SK-N-SH (cell line): ENCODE measurements around the gene MACROD1. TPM values are rescaled to one million over a fixed set of nuclear protein-coding genes. Genes with fewer than 3 reads are reported as not detected.

Experiments used
- CTCF ChIA-PET: fragments of 300-600, 350-600 bp; formaldehyde crosslinking; extraction: SDS; loops from one replicate; lab custom pipeline; 2021; lab: Yijun Ruan, JAX
- POLR2A ChIA-PET: fragments of 350-600 bp; sonication (Branson Sonifier 250); formaldehyde crosslinking; extraction: SDS; loops from one replicate; lab custom pipeline; 2020; ENCODE audit warnings: antibody characterized with exemption, inconsistent platforms; lab: Yijun Ruan, JAX
- DNase-seq: peaks from one replicate; pipeline ENCODE4 v3.0.0; 2012
- H2AFZ ChIP-seq: fragments of 200-600 bp; sonication (generic); 2 replicates; pipeline ENCODE4 v1.8.1; 2016; ENCODE audit warnings: antibody characterized with exemption, mild to moderate bottlenecking, low read depth
- H3F3A ChIP-seq: fragments of 200-600 bp; sonication (generic); replicated peaks from 2 replicates; pipeline ENCODE3; 2016; ENCODE audit warnings: antibody characterized with exemption, mild to moderate bottlenecking; ENCODE audit not compliant: insufficient read depth
- H3K27ac ChIP-seq, 2 experiments: fragments of 200-500 bp in 1 of 2; fragments of 200-600 bp in 1 of 2; sonication (Bioruptor generic) in 1 of 2; sonication (generic), shearing (Covaris generic) in 1 of 2; 2 replicates each; pipeline versions ENCODE4 v1.5.1 to v1.6.1; 2014 to 2016; ENCODE audit warnings: low read depth in 2 of 2, inconsistent platforms in 1 of 2, low read length in 1 of 2, mild to moderate bottlenecking in 1 of 2, mixed read lengths in 1 of 2
- H3K27me3 ChIP-seq: fragments of 200-600 bp; sonication (generic), shearing (Covaris generic); 2 replicates; pipeline ENCODE4 v1.6.1; 2016; ENCODE audit warnings: mixed run types; ENCODE audit not compliant: insufficient read depth
- H3K36me3 ChIP-seq, 2 experiments: fragments of 200-500 bp in 1 of 2; fragments of 200-600 bp in 1 of 2; sonication (Bioruptor generic) in 1 of 2; sonication (generic) in 1 of 2; replicated peaks in 1 of 2; 2 replicates each; pipeline versions ENCODE3 to v1.5.1; 2014 to 2016; ENCODE audit warnings: low read length in 1 of 2, mild to moderate bottlenecking in 1 of 2; ENCODE audit not compliant: insufficient read depth in 2 of 2, control insufficient read depth in 1 of 2
- H3K4me1 ChIP-seq, 2 experiments: fragments of 200-500 bp in 1 of 2; fragments of 200-600 bp in 1 of 2; sonication (Bioruptor generic) in 1 of 2; sonication (generic), shearing (Covaris generic) in 1 of 2; 2 replicates each; pipeline versions ENCODE4 v1.5.1 to v1.6.1; 2014 to 2016; ENCODE audit warnings: low read depth in 1 of 2, low read length in 1 of 2, mixed run types in 1 of 2; ENCODE audit not compliant: insufficient read depth in 2 of 2, control insufficient read depth in 1 of 2
- H3K4me2 ChIP-seq: fragments of 200-600 bp; sonication (generic), shearing (Covaris generic); 2 replicates; pipeline ENCODE4 v1.6.1; 2017; ENCODE audit warnings: mixed run types
- H3K4me3 ChIP-seq, 2 experiments: fragments of 200-500 bp in 1 of 2; fragments of 200-600 bp in 1 of 2; sonication (Bioruptor generic) in 1 of 2; sonication (generic), shearing (Covaris generic) in 1 of 2; 2 replicates each; pipeline versions ENCODE4 v1.5.1 to v1.8.1; 2014 to 2016; ENCODE audit warnings: low read depth in 2 of 2, inconsistent platforms in 1 of 2, low read length in 1 of 2, mild to moderate bottlenecking in 1 of 2, mixed read lengths in 1 of 2, moderate library complexity in 1 of 2
- H3K79me2 ChIP-seq: fragments of 200-600 bp; sonication (generic); 2 replicates; pipeline ENCODE4 v1.8.1; 2017; ENCODE audit warnings: mild to moderate bottlenecking; ENCODE audit not compliant: insufficient read depth
- H3K9ac ChIP-seq: fragments of 200-600 bp; sonication (generic); 2 replicates; pipeline ENCODE4 v1.6.1; 2017; ENCODE audit warnings: mixed run types
- H3K9me2 ChIP-seq: fragments of 200-600 bp; sonication (generic); 2 replicates; pipeline ENCODE4 v1.6.1; 2017; ENCODE audit warnings: mixed run types
- H3K9me3 ChIP-seq: fragments of 200-600 bp; sonication (generic); 2 replicates; pipeline ENCODE4 v1.6.1; 2017; ENCODE audit warnings: mixed run types, mild to moderate bottlenecking, moderate library complexity
- H4K20me1 ChIP-seq: fragments of 200-600 bp; sonication (generic); 2 replicates; pipeline ENCODE4 v1.6.1; 2017; ENCODE audit warnings: mild to moderate bottlenecking, mixed run types; ENCODE audit not compliant: insufficient read depth
- EZH2phosphoT487 ChIP-seq: fragments of 200-600 bp; sonication (generic); IDR thresholded peaks from 2 replicates; pipeline ENCODE4 v1.6.1; 2017; ENCODE audit warnings: low read depth, mixed run types, mild to moderate bottlenecking, antibody characterized with exemption, moderate library complexity, borderline replicate concordance
- GATA2 ChIP-seq: sonication (generic); formaldehyde crosslinking; IDR thresholded peaks from 2 replicates; pipeline ENCODE4 v1.5.0; 2020; ENCODE audit warnings: mild to moderate bottlenecking, missing genetic modification reagents
- NFIC ChIP-seq: IDR thresholded peaks from 2 replicates; pipeline ENCODE4 v1.4.0; 2012; ENCODE audit warnings: borderline replicate concordance
- YY1 ChIP-seq: IDR thresholded peaks from 2 replicates; pipeline ENCODE4 v1.4.0; 2012; ENCODE audit warnings: low read depth, mild to moderate bottlenecking
- WGBS: methylation state at CpG from one replicate; pipeline ENCODE4 v1.1.6; 2017; ENCODE audit warnings: low lambda C conversion rate; 5-methylcytosine and 5-hydroxymethylcytosine counted together
- polyA plus RNA-seq, 3 experiments: library from polyadenylated mRNA; depleted of rRNA; stranded (reverse); fragments of >200 nt; gene quantifications; 2 replicates each; pipeline ENCODE4 v1.2.3, GENCODE V29; 2012
- TF ChIP-seq, protein P1 (sequence below): IDR thresholded peaks from 2 replicates; pipeline ENCODE4 v1.6.1; 2012; ENCODE audit warnings: mild to moderate bottlenecking, low read depth, low read length, moderate library complexity
- TF ChIP-seq, protein P2 (sequence below): IDR thresholded peaks from 2 replicates; pipeline ENCODE4 v1.4.0; 2012; ENCODE audit warnings: low read depth, borderline replicate concordance
- TF ChIP-seq, protein P3 (sequence below): IDR thresholded peaks from 2 replicates; pipeline ENCODE4; 2012

The MACROD1 gene
- polyA plus RNA-seq, 1 of the 3 experiments (the other 2 are of a cell fraction), result 49.1 TPM

DNA sequence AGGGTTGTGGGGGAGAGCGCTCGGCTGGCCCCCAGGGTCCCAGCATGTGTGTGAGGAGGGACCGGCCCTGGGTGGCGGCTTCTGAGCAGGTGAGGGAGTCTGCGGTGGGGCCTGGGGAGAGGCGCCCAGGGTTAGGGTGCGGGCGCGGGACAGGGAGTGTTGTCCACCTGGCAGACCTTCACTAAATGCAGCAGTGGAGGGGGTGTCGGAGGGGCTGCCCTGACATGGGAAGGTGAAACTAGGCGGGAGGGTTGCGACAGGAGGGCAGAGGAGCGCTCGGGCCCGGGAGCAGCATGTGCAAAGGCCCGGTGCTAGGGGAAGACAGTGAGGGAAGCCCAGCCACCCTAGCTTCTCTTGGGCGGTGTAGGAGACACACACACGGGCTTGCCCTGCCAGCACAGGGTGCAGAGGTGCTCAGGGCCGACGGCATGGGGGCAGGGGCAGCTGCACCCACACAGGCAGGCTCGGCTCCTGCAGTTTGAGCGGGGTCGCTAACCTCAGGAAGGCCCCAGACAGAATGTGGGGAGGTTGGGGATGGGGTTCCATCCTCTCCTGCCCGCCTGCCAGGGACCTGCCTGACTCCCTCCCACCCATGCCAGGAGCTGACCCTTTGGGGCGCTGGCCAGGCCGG, 157.5 kb downstream of the MACROD1 start:
- WGBS, result 96% methylated on average over 19 of the region's 26 CpGs
- no peak overlapping the region for H3K4me2 ChIP-seq

More for the DNA sequence above, 157.5 kb downstream of the MACROD1 start:
- H4K20me1 ChIP-seq, result peaks cover 10% of the 10 kb centered on the region; the same call in 1 of the 2 replicates
- H3K27me3 ChIP-seq, result no peaks in the 10 kb centered on the region
- CTCF ChIA-PET, result interaction anchor here (0.7 to 2.6 kb wide), 12 partner anchors 9 to 144 kb away, joined by 3 to 17 read pairs (median 3); partner anchors contain the start of gene FLRT1
- no peaks in the 10 kb centered on the region for H3K9me3 ChIP-seq
- POLR2A ChIA-PET, result interaction anchor here (0.7 to 2.1 kb wide), 5 partner anchors 8 to 140 kb away, joined by 3 to 7 read pairs (median 4); no protein-coding TSS in a partner anchor
- no peak overlapping the region for H3K4me3 ChIP-seq
- peaks cover 0 to 13% of the 10 kb centered on the region in 2 experiments; a peak in 2 of 4 replicates for H3K4me1 ChIP-seq
- H3K27ac ChIP-seq, result peak overlapping the region in 1 of 2 experiments; percentile 81; a peak in 2 of 4 replicates
- no peaks in the 10 kb centered on the region for H3F3A ChIP-seq
- no peak for TF ChIP-seq EZH2phosphoT487
- TF ChIP-seq, protein P1, sequence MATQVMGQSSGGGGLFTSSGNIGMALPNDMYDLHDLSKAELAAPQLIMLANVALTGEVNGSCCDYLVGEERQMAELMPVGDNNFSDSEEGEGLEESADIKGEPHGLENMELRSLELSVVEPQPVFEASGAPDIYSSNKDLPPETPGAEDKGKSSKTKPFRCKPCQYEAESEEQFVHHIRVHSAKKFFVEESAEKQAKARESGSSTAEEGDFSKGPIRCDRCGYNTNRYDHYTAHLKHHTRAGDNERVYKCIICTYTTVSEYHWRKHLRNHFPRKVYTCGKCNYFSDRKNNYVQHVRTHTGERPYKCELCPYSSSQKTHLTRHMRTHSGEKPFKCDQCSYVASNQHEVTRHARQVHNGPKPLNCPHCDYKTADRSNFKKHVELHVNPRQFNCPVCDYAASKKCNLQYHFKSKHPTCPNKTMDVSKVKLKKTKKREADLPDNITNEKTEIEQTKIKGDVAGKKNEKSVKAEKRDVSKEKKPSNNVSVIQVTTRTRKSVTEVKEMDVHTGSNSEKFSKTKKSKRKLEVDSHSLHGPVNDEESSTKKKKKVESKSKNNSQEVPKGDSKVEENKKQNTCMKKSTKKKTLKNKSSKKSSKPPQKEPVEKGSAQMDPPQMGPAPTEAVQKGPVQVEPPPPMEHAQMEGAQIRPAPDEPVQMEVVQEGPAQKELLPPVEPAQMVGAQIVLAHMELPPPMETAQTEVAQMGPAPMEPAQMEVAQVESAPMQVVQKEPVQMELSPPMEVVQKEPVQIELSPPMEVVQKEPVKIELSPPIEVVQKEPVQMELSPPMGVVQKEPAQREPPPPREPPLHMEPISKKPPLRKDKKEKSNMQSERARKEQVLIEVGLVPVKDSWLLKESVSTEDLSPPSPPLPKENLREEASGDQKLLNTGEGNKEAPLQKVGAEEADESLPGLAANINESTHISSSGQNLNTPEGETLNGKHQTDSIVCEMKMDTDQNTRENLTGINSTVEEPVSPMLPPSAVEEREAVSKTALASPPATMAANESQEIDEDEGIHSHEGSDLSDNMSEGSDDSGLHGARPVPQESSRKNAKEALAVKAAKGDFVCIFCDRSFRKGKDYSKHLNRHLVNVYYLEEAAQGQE, result no peak
- no peak for TF ChIP-seq GATA2 (CRISPR knock-in tag)
- TF ChIP-seq, protein P2, sequence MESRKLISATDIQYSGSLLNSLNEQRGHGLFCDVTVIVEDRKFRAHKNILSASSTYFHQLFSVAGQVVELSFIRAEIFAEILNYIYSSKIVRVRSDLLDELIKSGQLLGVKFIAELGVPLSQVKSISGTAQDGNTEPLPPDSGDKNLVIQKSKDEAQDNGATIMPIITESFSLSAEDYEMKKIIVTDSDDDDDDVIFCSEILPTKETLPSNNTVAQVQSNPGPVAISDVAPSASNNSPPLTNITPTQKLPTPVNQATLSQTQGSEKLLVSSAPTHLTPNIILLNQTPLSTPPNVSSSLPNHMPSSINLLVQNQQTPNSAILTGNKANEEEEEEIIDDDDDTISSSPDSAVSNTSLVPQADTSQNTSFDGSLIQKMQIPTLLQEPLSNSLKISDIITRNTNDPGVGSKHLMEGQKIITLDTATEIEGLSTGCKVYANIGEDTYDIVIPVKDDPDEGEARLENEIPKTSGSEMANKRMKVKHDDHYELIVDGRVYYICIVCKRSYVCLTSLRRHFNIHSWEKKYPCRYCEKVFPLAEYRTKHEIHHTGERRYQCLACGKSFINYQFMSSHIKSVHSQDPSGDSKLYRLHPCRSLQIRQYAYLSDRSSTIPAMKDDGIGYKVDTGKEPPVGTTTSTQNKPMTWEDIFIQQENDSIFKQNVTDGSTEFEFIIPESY, result no peak
- TF ChIP-seq YY1, result no peak
- no peak for TF ChIP-seq NFIC
- TF ChIP-seq, protein P3, sequence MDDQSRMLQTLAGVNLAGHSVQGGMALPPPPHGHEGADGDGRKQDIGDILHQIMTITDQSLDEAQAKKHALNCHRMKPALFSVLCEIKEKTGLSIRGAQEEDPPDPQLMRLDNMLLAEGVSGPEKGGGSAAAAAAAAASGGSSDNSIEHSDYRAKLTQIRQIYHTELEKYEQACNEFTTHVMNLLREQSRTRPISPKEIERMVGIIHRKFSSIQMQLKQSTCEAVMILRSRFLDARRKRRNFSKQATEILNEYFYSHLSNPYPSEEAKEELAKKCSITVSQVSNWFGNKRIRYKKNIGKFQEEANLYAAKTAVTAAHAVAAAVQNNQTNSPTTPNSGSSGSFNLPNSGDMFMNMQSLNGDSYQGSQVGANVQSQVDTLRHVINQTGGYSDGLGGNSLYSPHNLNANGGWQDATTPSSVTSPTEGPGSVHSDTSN, result no peak
- no peaks in the 10 kb centered on the region for H3K9me2 ChIP-seq
- DNase-seq, result no peak
- H3K9ac ChIP-seq, result no peak overlapping the region
- H3K79me2 ChIP-seq, result no peaks in the 10 kb centered on the region
- H2AFZ ChIP-seq, result no peak overlapping the region
- peaks cover 0 to 6% of the 10 kb centered on the region in 2 experiments for H3K36me3 ChIP-seq
